GM12891 (cell line): ENCODE results near the gene MS4A15.

Source experiments
- POLR2A ChIP-seq: IDR thresholded peaks from 2 replicates; pipeline ENCODE4 v1.6.1; 2011; ENCODE audit warnings: low read depth, low read length, control low read depth
- TAF1 ChIP-seq: IDR thresholded peaks from 2 replicates; pipeline ENCODE4 v1.6.1; 2011; ENCODE audit warnings: low read depth, low read length, control low read depth

GRCh38 chr11:60763692-60764369 lies 7.2 kb downstream of the MS4A15 start:
- no peak for TF ChIP-seq POLR2A
- no peak for TF ChIP-seq TAF1
